Fibroblast of skin of right biceps (primary cell): ENCODE measurements around the gene EMC7.
"Not testable (repeated sequence)": the region's sequence is repeated elsewhere in the genome, so short reads cannot be mapped to it uniquely, and the experiment has no call there.

Experiments used
- DNase-seq: peaks from one replicate; pipeline ENCODE4 v3.0.0-alpha.2; 2013

Gene EMC7

GRCh38 chr15:34101366-34102174, at the start of gene EMC7, which contains the start of gene PGBD4:
Gene EMC7 (minus strand): TSS chr15:34101862. CDS start chr15:34101839, 23 bp downstream.
Gene PGBD4 (plus strand): TSS chr15:34102083. CDS start chr15:34102532, 449 bp downstream.
- peak; percentile 99 for DNase-seq

GRCh38 chr15:34147371-34148140, 45.9 kb upstream of the EMC7 start:
- DNase-seq, result no peak

- DNase-seq, result no peak
Measured at GRCh38 chr15:34133511-34133910, 31.8 kb upstream of the EMC7 start.

DNA sequence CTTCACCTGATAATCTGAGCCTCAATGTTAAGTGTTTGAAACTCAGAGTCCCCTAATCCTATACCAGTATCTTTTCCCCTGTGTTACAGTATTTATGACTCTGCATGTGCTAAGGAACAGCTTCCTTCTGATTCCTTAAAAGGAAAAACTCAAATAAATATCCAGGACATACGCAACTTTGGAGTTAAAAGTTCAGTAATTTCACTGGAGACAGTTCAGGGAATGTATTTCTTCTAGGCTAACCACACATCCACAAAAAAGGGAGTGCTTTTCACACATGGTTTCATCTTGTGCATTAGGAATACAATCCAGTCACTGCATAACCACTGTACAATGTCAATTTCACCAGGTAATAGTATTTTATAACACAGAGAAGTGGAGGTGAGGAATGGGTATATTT, 31.2 kb upstream of the EMC7 start:
- DNase-seq, result no peak

- DNase-seq, result no peak
Measured at GRCh38 chr15:34128898-34129297, 27.2 kb upstream of the EMC7 start.

DNA sequence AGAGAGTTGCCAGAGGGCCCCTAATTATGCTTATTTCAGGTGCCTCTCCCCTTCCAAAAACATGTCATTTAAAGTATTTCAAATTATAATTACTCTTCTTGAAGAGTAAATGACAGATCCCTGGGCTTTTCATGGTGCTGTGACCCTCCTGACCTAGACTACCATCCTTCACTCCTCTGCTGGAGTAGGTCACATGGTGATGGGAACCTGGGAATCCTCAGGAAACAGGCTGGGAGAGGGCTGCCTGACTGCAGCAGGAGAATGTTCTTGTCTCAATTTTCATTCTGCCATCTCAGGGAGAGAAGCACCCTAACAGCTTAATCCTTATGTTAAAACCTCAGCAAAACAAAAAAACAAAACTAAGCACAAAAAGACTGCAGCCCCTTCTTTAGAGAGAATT, 24.9 kb upstream of the EMC7 start:
- no peak for DNase-seq

DNA sequence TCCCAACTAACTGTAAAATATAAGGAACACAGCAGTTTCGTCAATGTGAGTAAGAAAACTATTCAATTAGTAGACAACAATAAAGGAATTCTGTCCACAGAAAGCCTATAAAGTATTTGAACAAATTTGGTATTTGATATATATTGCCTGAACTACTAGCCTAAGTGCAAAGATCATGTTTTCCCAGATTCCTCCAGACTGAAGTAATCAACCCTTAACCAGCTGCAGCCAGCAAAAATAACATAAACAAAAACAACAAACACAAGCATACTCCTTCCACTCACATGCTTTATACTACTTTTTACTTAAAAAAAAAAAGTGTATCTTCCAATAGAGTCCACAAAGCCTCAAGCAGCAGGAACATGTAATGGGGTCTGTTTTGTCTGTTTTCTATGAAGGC, 24.3 kb upstream of the EMC7 start:
- DNase-seq, result no peak

DNA sequence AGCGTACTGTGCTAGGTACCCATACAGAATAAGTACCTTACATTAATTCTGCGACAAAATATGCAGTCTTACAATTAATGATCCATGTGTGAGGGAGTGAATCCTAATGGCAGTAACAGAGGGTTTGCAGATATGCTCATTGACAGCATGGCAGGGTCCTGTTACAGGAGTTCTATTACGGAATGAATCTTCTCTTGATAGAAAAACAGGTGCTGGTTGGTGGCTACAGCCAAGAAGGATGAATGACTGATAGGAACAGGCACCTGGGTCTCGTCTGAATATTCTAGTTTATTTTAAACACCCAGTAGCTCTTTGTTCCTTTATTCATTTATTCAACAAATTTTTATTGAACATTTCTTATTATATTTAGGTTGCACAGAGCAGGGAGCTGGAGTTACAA, 23.0 kb upstream of the EMC7 start:
- no peak for DNase-seq

GRCh38 chr15:34122771-34123183, 21.1 kb upstream of the EMC7 start:
- DNase-seq, result peak; percentile 80

DNA sequence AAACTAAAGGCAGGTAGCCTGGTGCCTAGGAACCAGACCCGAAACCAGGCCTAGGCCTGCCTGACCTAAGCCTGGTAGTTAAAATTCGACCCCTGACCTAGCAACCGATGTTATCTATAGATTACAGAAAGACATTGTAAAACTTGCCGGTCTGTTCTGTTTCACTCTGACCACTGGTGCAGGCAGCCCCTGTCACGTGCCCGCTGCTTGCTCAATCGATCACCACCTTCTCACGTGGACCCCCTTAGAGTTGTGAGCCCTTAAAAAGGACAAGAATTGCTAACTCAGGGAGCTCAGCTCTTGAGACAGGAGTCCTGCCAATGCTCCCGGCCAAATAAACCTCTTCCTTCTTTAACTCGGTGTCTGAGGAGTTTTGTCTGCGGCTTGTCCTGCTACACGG, 20.1 kb upstream of the EMC7 start:
- DNase-seq, result not testable (repeated sequence)

- DNase-seq, result not testable (repeated sequence)
Measured at GRCh38 chr15:34120420-34120819, 18.8 kb upstream of the EMC7 start.

GRCh38 chr15:34119291-34119690, 17.6 kb upstream of the EMC7 start:
- peak; percentile 31 for DNase-seq

GRCh38 chr15:34116620-34117019, 15.0 kb upstream of the EMC7 start:
- DNase-seq, result no peak

DNA sequence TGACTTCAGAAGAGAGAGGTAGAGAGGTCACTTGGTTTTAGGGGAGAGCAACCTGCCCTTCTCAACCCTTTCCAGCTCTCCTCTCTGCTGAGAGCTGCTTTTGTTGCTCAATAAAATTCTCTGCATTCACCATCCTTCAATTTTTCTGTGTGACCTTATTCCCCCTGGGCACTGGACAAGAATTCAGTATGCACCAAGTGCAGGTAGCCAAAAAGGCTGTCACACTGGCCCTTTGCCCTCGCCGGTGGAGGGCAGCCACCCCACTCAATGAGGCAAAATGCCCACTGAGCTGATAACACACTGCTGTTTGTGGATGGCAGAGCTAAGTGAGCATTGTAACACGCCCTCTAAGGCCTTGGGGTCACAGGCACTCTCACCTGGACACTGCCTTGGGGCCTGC, 13.1 kb upstream of the EMC7 start:
- DNase-seq, result no peak

- DNase-seq, result no peak
Measured at GRCh38 chr15:34114215-34114614, 12.6 kb upstream of the EMC7 start.

GRCh38 chr15:34111488-34111887, 9.8 kb upstream of the EMC7 start:
- DNase-seq, result no peak

DNA sequence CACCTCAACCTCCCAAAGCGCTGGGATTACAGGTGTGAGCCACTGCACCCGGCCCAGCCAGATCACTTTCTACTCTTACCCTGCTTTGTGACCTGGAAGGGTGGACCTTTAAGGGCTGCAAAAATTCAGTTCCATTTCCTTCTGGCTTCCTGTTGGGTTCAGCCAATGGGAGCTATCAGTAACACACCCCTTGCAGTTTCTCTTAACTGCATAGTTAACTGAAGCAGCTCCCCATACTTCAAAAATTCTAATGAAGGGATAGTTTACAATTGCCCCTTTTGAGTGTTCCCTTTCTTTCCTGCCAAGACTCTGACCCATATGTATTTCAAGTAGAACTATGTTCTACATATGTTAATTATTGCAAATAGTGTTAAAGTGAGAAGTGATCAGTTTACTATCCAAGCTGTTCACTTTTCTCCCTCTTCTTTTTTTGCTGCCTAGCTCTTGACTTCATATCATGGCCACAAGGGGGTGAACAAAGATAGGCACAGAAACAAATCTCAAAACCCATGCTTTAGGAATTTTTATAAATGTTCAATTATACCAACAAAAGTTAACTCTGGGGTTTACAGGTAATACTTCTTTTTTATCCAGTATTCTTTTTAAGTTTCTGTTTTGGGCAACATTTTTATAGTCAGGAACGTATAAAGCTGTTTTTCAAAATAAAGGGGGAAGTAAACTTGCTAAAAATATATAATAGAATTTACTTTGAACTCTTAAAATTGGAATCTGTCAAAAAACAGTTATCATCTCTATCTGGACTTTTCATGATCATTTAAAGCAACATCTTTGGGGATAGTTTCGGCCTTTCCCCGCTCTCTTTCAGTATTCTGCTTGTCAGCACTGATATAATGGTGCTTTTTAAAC, 8.4 kb upstream of the EMC7 start:
- DNase-seq, result peak; percentile 43

DNA sequence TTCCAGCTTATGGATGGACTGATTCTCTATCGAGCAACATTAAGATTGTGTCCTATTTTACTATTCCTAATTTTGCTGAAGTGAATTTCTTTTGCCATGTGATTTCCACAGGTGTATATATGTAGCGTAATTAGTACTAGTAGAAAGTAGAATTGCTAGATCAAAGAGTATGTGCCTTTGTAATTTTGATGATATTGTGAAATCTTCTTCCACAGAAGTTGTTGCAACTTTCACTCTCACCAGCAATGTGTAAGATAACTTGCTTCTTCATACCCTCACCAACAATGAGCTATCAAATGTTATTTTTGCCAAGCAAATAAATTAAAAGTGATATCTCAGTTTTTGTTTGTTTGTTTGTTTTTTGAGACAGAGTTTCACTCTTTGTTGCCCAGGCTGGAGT, 5.7 kb upstream of the EMC7 start:
- no peak for DNase-seq

- no peak for DNase-seq
Measured at GRCh38 chr15:34106423-34106822, 4.8 kb upstream of the EMC7 start.

- DNase-seq, result no peak
Measured at GRCh38 chr15:34102175-34102925, 688 bp upstream of the EMC7 start.

GRCh38 chr15:34099914-34100313, 1.7 kb downstream of the EMC7 start:
- no peak for DNase-seq

GRCh38 chr15:34085746-34086145, 15.9 kb downstream of the EMC7 start:
- DNase-seq, result no peak
